ENCODE results near the gene PALLD. TPM values are rescaled to one million over a fixed set of nuclear protein-coding genes. Genes with fewer than 3 reads are reported as not detected.

The PALLD gene
- total and polyA plus RNA-seq, 2 experiments from 2014 or later: 157 to 178 TPM

- Histone ChIP-seq H3K27ac (no peak overlapping the region), H3K36me3 (no peaks in the 10 kb centered on the region), H3K4me3 (no peak overlapping the region), H3K4me1 (ENCODE audit: low read depth) (peaks cover 25% of the 10 kb centered on the region), H3K27me3 (no peaks in the 10 kb centered on the region), H3K9me3 (ENCODE audit: low read depth) (no peaks in the 10 kb centered on the region)
- no peak for TF ChIP-seq CTCF (IDR thresholded peaks at IDR 0.05; ENCODE audit: low read depth, low read length)
- DNase-seq (ENCODE audit: low read depth in 1 of 2, low spot score in 1 of 2): peak in 1 of 2 donors; percentile 50
These were observed 143.1 kb downstream of the PALLD start for GRCh38 chr4:168639914-168640313.

GRCh38 chr4:168641811-168642140, 144.9 kb downstream of the PALLD start:
- Histone ChIP-seq H3K4me1 (ENCODE audit: low read depth) (peaks cover 26% of the 10 kb centered on the region), H3K4me3 (no peak overlapping the region), H3K9me3 (ENCODE audit: low read depth) (no peaks in the 10 kb centered on the region), H3K27me3 (no peaks in the 10 kb centered on the region), H3K27ac (peak overlapping the region; percentile 69), H3K36me3 (no peaks in the 10 kb centered on the region)
- TF ChIP-seq CTCF (IDR thresholded peaks at IDR 0.05; ENCODE audit: low read depth, low read length): no peak
- DNase-seq (ENCODE audit: low read depth in 1 of 2, low spot score in 1 of 2): no peak

GRCh38 chr4:168642591-168642990, 145.7 kb downstream of the PALLD start:
- DNase-seq (ENCODE audit: low read depth in 1 of 2, low spot score in 1 of 2): no peak
- H3K36me3 ChIP-seq: no peaks in the 10 kb centered on the region
- H3K27ac ChIP-seq: peak overlapping the region; percentile 70
- no peak overlapping the region for H3K4me3 ChIP-seq
- H3K27me3 ChIP-seq: no peaks in the 10 kb centered on the region
- H3K4me1 ChIP-seq (ENCODE audit: low read depth): peaks cover 25% of the 10 kb centered on the region
- TF ChIP-seq CTCF (IDR thresholded peaks at IDR 0.05; ENCODE audit: low read depth, low read length): no peak
- no peaks in the 10 kb centered on the region for H3K9me3 ChIP-seq (ENCODE audit: low read depth)

GRCh38 chr4:168643111-168643795, 146.4 kb downstream of the PALLD start:
- peaks cover 30% of the 10 kb centered on the region for H3K4me1 ChIP-seq (ENCODE audit: low read depth)
- peak in 1 of 2 donors; percentile 64 for DNase-seq (ENCODE audit: low read depth in 1 of 2, low spot score in 1 of 2)
- H3K36me3 ChIP-seq: no peaks in the 10 kb centered on the region
- peak overlapping the region; percentile 70 for H3K27ac ChIP-seq
- H3K4me3 ChIP-seq: no peak overlapping the region
- TF ChIP-seq CTCF (IDR thresholded peaks at IDR 0.05; ENCODE audit: low read depth, low read length): no peak
- no peaks in the 10 kb centered on the region for H3K27me3 ChIP-seq
- no peaks in the 10 kb centered on the region for H3K9me3 ChIP-seq (ENCODE audit: low read depth)

GRCh38 chr4:168643796-168644159, 146.9 kb downstream of the PALLD start:
- peak overlapping the region; percentile 70 for H3K27ac ChIP-seq
- TF ChIP-seq CTCF (IDR thresholded peaks at IDR 0.05; ENCODE audit: low read depth, low read length): no peak
- no peaks in the 10 kb centered on the region for H3K27me3 ChIP-seq
- H3K36me3 ChIP-seq: no peaks in the 10 kb centered on the region
- H3K4me3 ChIP-seq: no peak overlapping the region
- H3K4me1 ChIP-seq (ENCODE audit: low read depth): peaks cover 30% of the 10 kb centered on the region
- no peaks in the 10 kb centered on the region for H3K9me3 ChIP-seq (ENCODE audit: low read depth)
- no peak for DNase-seq (ENCODE audit: low read depth in 1 of 2, low spot score in 1 of 2)

Measured in cardiac muscle cell (in vitro differentiated cells and primary cell).